Activated CD8-positive, alpha-beta memory T cell treated with anti-CD3 and anti-CD28 coated beads, Interleukin-2, amount 10 ng/mL, durations not matched to agents 7 days and 5 days (primary cell): ENCODE results near the gene MAST2. TPM values are rescaled to one million over a fixed set of nuclear protein-coding genes. Genes with fewer than 3 reads are reported as not detected.
"Not testable (repeated sequence)": the region's sequence is repeated elsewhere in the genome, so short reads cannot be mapped to it uniquely, and the experiment has no call there.

Experiments
- ATAC-seq: fragments of 150-1000 bp; cut with Tn5 transposase; one replicate; pipeline ENCODE4 v1.10.0; 2021; ENCODE audit warnings: moderate library complexity
- CTCF ChIA-PET: fragments of 350-600 bp; sonication (Branson Sonifier 250); formaldehyde crosslinking; loops from one replicate; lab custom pipeline; 2021; ENCODE audit warnings: antibody characterized with exemption; lab: Charles Lee
- DNase-seq: peaks from one replicate; pipeline ENCODE4 v3.0.0-alpha.2; 2020
- H3K27ac Mint-ChIP-seq: one replicate; pipeline ENCODE4 v1.8.0; 2021; ENCODE audit warnings: mild to moderate bottlenecking, mixed read lengths
- H3K27me3 Mint-ChIP-seq: one replicate; pipeline ENCODE4 v1.8.0; 2021; ENCODE audit warnings: mixed read lengths
- H3K36me3 Mint-ChIP-seq: one replicate; pipeline ENCODE4 v1.8.0; 2021; ENCODE audit warnings: mild to moderate bottlenecking, mixed read lengths
- H3K4me1 Mint-ChIP-seq: one replicate; pipeline ENCODE4 v1.8.0; 2021; ENCODE audit warnings: mixed read lengths
- H3K4me3 Mint-ChIP-seq: one replicate; pipeline ENCODE4 v1.8.0; 2021; ENCODE audit warnings: mild to moderate bottlenecking, moderate library complexity, mixed read lengths
- H3K9me3 Mint-ChIP-seq: one replicate; pipeline ENCODE4 v1.8.0; 2022; ENCODE audit warnings: low read depth, mixed read lengths
- total RNA-seq, 2 experiments: library from RNA; stranded (reverse); gene quantifications; one replicate each; pipeline ENCODE4 v1.2.3, GENCODE V29; 2021

MAST2 gene
- total RNA-seq, 2 experiments from 2014 or later: 29.5 to 35.6 TPM

DNA sequence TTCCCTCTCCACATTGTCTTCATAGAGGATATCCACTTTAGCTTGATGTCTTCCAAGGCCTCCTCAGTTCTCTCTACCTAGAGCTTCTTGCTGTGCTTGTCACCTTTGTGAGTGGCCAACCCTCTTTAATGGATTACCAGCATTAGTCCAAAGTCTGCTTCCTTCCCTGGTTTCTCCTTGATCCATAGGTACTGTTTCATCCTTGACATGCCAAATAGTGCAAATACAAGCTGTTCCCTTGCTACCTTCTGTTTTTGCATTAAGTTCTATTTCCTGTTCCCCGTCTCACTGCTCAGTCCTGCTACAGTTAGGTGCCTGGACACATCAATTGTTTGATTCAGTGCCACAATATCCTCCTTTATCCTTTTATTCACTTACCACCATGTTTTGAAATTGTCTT, 19.2 kb downstream of the MAST2 start:
- DNase-seq: no peak
- Mint-ChIP-seq H3K4me1 (peaks cover 13% of the 10 kb centered on the region), H3K27me3 (no peaks in the 10 kb centered on the region), H3K36me3 (peaks cover 31% of the 10 kb centered on the region), H3K4me3 (no peak overlapping the region), H3K9me3 (peaks cover 2% of the 10 kb centered on the region), H3K27ac (no peak overlapping the region)
- CTCF ChIA-PET: interaction anchor here (1.0 to 2.2 kb wide), 2 partner anchors 9 to 14 kb away, joined by 4 to 8 read pairs; no protein-coding TSS in a partner anchor
- no peak for ATAC-seq

GRCh38 chr1:45824607-45825006, 21.2 kb downstream of the MAST2 start:
- H3K9me3 Mint-ChIP-seq: no peaks in the 10 kb centered on the region
- peaks cover 11% of the 10 kb centered on the region for H3K4me1 Mint-ChIP-seq
- peaks cover 29% of the 10 kb centered on the region for H3K36me3 Mint-ChIP-seq
- DNase-seq (no peak), ATAC-seq (no peak)
- H3K4me3 Mint-ChIP-seq: no peak overlapping the region
- CTCF ChIA-PET: no interaction called here
- no peak overlapping the region for H3K27ac Mint-ChIP-seq
- no peaks in the 10 kb centered on the region for H3K27me3 Mint-ChIP-seq

DNA sequence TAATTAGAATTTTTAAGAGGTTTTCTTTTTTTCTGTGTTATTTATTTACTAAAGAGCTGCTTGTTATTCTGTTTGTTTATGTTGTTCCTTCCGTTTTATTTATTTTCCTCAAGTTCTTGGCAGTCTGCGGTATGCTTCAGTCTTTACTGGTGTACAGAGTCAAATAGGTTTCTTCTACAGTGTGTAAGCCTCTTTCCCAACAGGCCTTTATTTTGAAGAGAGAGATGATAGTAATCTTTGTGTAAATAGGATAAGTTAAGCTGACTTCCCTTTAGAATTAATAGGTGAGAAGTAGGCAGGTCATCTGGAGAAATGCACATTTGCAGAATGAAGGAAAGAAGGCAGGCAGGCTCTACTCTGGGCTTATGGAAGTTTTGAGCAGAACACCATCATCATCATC, 23.8 kb downstream of the MAST2 start:
- Mint-ChIP-seq H3K4me3 (no peak overlapping the region), H3K9me3 (no peaks in the 10 kb centered on the region), H3K27ac (no peak overlapping the region), H3K36me3 (peaks cover 34% of the 10 kb centered on the region), H3K27me3 (no peaks in the 10 kb centered on the region), H3K4me1 (no peaks in the 10 kb centered on the region)
- DNase-seq (no peak), ATAC-seq (no peak)
- CTCF ChIA-PET: no interaction called here

DNA sequence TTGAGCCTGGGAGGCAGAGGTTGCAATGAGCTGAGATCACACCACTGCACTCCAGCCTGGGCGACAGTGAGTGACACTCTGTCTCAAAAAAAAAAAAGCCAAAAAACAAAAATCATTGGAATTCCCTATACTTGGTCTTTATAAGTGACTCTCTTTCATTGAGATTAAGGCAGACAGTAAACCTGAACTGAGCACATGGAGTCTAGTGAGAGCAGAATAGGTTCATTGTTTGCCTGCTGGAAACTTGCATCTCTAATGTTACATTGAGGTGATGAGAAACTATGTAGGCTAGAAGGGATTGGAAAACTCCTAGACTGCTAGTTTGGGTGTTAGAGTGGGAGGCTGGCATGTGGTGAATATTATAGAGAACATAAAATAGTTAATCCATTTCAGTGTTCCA, 25.4 kb downstream of the MAST2 start:
- H3K9me3 Mint-ChIP-seq: no peaks in the 10 kb centered on the region
- H3K4me3 Mint-ChIP-seq: no peak overlapping the region
- H3K27me3 Mint-ChIP-seq: no peaks in the 10 kb centered on the region
- peaks cover 34% of the 10 kb centered on the region for H3K36me3 Mint-ChIP-seq
- ATAC-seq: no peak
- DNase-seq: no peak
- H3K27ac Mint-ChIP-seq: no peak overlapping the region
- H3K4me1 Mint-ChIP-seq: no peaks in the 10 kb centered on the region
- CTCF ChIA-PET: no interaction called here

- Mint-ChIP-seq H3K27me3 (no peaks in the 10 kb centered on the region), H3K27ac (no peak overlapping the region), H3K4me1 (no peaks in the 10 kb centered on the region), H3K36me3 (peaks cover 17% of the 10 kb centered on the region), H3K4me3 (no peak overlapping the region), H3K9me3 (no peaks in the 10 kb centered on the region)
- no peak for DNase-seq
- no peak for ATAC-seq
- CTCF ChIA-PET: no interaction called here
These were observed 29.9 kb downstream of the MAST2 start for GRCh38 chr1:45833361-45833760.

GRCh38 chr1:45834689-45835088, 31.3 kb downstream of the MAST2 start:
- CTCF ChIA-PET: interaction anchor here (1.0 kb wide), 1 partner anchor 25 kb away, joined by 3 read pairs; no protein-coding TSS in a partner anchor
- H3K27ac Mint-ChIP-seq: no peak overlapping the region

GRCh38 chr1:45836451-45836850, 33.0 kb downstream of the MAST2 start:
- Mint-ChIP-seq H3K4me1 (no peaks in the 10 kb centered on the region), H3K9me3 (no peaks in the 10 kb centered on the region), H3K36me3 (peaks cover 6% of the 10 kb centered on the region), H3K27ac (no peak overlapping the region), H3K27me3 (no peaks in the 10 kb centered on the region), H3K4me3 (no peak overlapping the region)
- DNase-seq: no peak
- CTCF ChIA-PET: no interaction called here
- ATAC-seq: no peak

More at GRCh38 chr1:45834689-45835088, 31.3 kb downstream of the MAST2 start:
- no peak overlapping the region for H3K4me3 Mint-ChIP-seq
- no peaks in the 10 kb centered on the region for H3K27me3 Mint-ChIP-seq
- H3K9me3 Mint-ChIP-seq: no peaks in the 10 kb centered on the region
- peaks cover 13% of the 10 kb centered on the region for H3K36me3 Mint-ChIP-seq
- ATAC-seq (no peak), DNase-seq (no peak)
- H3K4me1 Mint-ChIP-seq: no peaks in the 10 kb centered on the region

- ATAC-seq, CTCF ChIA-PET, H3K27me3 Mint-ChIP-seq, H3K4me3 Mint-ChIP-seq, H3K4me1 Mint-ChIP-seq, H3K36me3 Mint-ChIP-seq, H3K9me3 Mint-ChIP-seq, H3K27ac Mint-ChIP-seq, DNase-seq: not testable (repeated sequence)
These were observed 33.4 kb downstream of the MAST2 start for GRCh38 chr1:45836861-45837260.

GRCh38 chr1:45838322-45838721, 34.9 kb downstream of the MAST2 start:
- H3K36me3 Mint-ChIP-seq, ATAC-seq, DNase-seq, H3K4me3 Mint-ChIP-seq, CTCF ChIA-PET, H3K4me1 Mint-ChIP-seq, H3K27me3 Mint-ChIP-seq, H3K9me3 Mint-ChIP-seq, H3K27ac Mint-ChIP-seq: not testable (repeated sequence)

DNA sequence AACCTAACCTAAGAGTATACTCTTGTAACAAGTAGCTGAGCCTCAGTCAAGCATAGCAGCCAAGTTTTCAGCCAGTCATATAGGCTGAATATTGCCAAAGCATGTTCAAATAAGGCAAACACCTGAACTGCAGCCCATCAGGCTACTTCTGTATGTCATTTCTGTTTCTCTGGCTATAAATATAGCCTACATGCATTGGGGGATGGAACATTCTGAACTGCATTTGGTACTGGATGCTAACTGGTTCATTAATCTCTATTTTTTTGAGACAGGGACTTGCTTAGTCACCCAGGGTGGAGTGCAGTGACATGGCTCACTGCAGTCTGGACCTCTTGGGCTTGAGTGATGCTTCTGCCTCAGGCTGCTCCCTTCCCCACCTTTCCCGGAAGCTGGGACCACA, 37.3 kb downstream of the MAST2 start:
- DNase-seq: no peak
- no peak for ATAC-seq
- Mint-ChIP-seq H3K27me3 (no peaks in the 10 kb centered on the region), H3K4me1 (peaks cover 14% of the 10 kb centered on the region), H3K4me3 (no peak overlapping the region), H3K9me3 (no peaks in the 10 kb centered on the region), H3K27ac (no peak overlapping the region), H3K36me3 (no peaks in the 10 kb centered on the region)
- CTCF ChIA-PET: interaction anchor here (0.6 kb wide), 1 partner anchor 157 kb away, joined by 3 read pairs; no protein-coding TSS in a partner anchor

- Mint-ChIP-seq H3K4me1 (peaks cover 14% of the 10 kb centered on the region), H3K9me3 (no peaks in the 10 kb centered on the region), H3K27me3 (no peaks in the 10 kb centered on the region), H3K4me3 (no peak overlapping the region), H3K36me3 (peaks cover 6% of the 10 kb centered on the region), H3K27ac (peak overlapping the region; percentile 71)
- CTCF ChIA-PET: interaction anchor here (1.0 to 2.0 kb wide), 3 partner anchors 39 to 134 kb away, joined by 3 to 6 read pairs (median 3); partner anchors contain the start of gene MAST2
- no peak for DNase-seq
- ATAC-seq: peak; percentile 80
These were observed 39.4 kb downstream of the MAST2 start for GRCh38 chr1:45842786-45843185.

DNA sequence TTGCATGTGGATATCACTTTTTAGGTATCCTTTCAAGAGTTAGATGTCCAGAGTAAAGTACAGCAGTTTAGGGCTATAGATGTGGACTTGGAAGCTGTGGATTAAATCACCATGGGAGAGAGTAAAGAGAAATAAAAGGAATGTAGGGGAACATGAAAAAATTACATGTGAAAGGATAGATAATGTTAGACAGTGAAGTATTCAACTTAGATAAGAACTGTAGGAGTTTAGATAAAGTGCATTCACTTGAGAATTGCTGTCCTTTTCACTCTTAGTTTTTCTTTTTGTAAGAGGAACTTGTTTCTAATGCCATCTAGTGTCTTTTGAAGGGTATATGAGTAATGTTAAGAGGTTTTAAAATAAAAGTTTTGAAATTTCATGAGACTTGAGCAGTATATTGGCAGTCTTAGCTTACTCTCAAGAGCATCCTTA, 40.1 kb downstream of the MAST2 start:
- CTCF ChIA-PET: interaction anchor here (0.7 to 2.0 kb wide), 4 partner anchors 39 to 155 kb away, joined by 3 to 6 read pairs (median 3); partner anchors contain the start of gene MAST2
- H3K27ac Mint-ChIP-seq: peak overlapping the region; percentile 71
- DNase-seq: no peak
- no peaks in the 10 kb centered on the region for H3K27me3 Mint-ChIP-seq
- ATAC-seq: peak; percentile 47
- peaks cover under 1% of the 10 kb centered on the region for H3K9me3 Mint-ChIP-seq
- H3K4me3 Mint-ChIP-seq: no peak overlapping the region
- H3K4me1 Mint-ChIP-seq: peaks cover 14% of the 10 kb centered on the region
- H3K36me3 Mint-ChIP-seq: peaks cover 6% of the 10 kb centered on the region

DNA sequence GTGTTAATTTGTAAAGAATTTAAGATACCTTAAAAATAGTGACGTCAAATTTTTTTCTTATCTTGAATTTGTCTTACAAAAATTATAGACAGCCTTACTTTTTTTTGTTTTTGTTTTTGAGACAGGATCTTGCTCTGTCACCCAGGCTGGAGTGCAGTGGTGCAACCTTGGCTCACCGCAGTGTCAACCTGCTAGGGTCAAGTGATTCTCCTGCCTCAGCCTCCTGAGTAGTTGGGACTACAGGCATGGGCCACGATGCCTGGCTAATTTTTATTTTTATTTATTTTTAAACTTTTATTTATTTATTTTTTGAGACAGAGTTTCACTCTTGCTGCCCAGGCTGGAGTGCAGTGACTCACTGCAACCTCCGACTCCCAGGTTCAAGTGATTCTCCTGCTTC, 40.6 kb downstream of the MAST2 start:
- H3K9me3 Mint-ChIP-seq, ATAC-seq, H3K27me3 Mint-ChIP-seq, H3K4me3 Mint-ChIP-seq, H3K27ac Mint-ChIP-seq, DNase-seq: not testable (repeated sequence)
- H3K36me3 Mint-ChIP-seq: peaks cover 11% of the 10 kb centered on the region
- H3K4me1 Mint-ChIP-seq: peaks cover 14% of the 10 kb centered on the region
- CTCF ChIA-PET: interaction anchor here (0.6 to 2.0 kb wide), 5 partner anchors 40 to 490 kb away, joined by 3 to 6 read pairs (median 3); partner anchors contain the start of gene MAST2

DNA sequence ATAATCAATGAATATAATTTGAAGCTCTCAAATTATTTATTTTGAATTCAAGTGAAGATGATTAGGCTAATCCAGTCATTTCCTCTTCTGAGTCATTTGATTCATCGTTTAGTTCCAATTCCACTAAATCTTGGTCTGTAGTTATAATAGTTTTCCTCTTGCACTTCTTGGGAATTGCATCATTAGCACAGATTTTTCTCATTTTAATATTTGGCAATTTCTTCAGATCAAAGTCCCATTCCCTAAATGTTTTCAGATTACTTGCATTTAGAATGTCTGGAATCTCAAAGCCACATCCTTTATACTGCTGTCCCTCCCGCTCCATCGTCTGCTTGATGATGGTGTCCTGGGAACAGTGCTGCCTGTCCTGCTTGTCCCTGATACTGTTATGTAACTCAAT, 43.5 kb downstream of the MAST2 start:
- no peak for ATAC-seq
- Mint-ChIP-seq H3K27ac (no peak overlapping the region), H3K9me3 (peaks cover 8% of the 10 kb centered on the region), H3K4me1 (peaks cover 14% of the 10 kb centered on the region), H3K27me3 (no peaks in the 10 kb centered on the region), H3K36me3 (peaks cover 32% of the 10 kb centered on the region), H3K4me3 (no peak overlapping the region)
- no peak for DNase-seq
- CTCF ChIA-PET: no interaction called here
